ENCODE measurements around the gene BNIP3. TPM values are rescaled to one million over a fixed set of nuclear protein-coding genes. Genes with fewer than 3 reads are reported as not detected.

BNIP3 gene
- total RNA-seq, 4 donors from 2014 or later: 17.1 to 122 (median 31.6) TPM

- TF ChIP-seq POLR2A (IDR thresholded peaks at IDR 0.05): no peak
- no peak for TF ChIP-seq CTCF (IDR thresholded peaks at IDR 0.05)
- Histone ChIP-seq H3K27me3 (no peaks in the 10 kb centered on the region), H3K4me3 (no peak overlapping the region), H3K4me1 (no peaks in the 10 kb centered on the region), H3K36me3 (no peaks in the 10 kb centered on the region), H3K9me3 (no peaks in the 10 kb centered on the region), H3K27ac (no peak overlapping the region)
- DNase-seq: no peak
- intact Hi-C loops (cut with DNase I; ENCODE audit: low total_unique reads): no loop called here
These were observed 22.3 kb upstream of the BNIP3 start for GRCh38 chr10:132004052-132004451.

GRCh38 chr10:132003282-132003924 lies 21.7 kb upstream of the BNIP3 start:
- Histone ChIP-seq H3K4me3 (no peak overlapping the region), H3K4me1 (no peaks in the 10 kb centered on the region), H3K9me3 (no peaks in the 10 kb centered on the region), H3K27me3 (no peaks in the 10 kb centered on the region), H3K27ac (no peak overlapping the region), H3K36me3 (no peaks in the 10 kb centered on the region)
- intact Hi-C loops (cut with DNase I; ENCODE audit: low total_unique reads): no loop called here
- no peak for TF ChIP-seq POLR2A (IDR thresholded peaks at IDR 0.05)
- TF ChIP-seq CTCF (IDR thresholded peaks at IDR 0.05): no peak
- DNase-seq: no peak

- no peak overlapping the region for H3K4me3 ChIP-seq
- no peak for DNase-seq
- no peak overlapping the region for H3K27ac ChIP-seq
These were observed 20.3 kb upstream of the BNIP3 start for GRCh38 chr10:132002004-132002403.

GRCh38 chr10:132001238-132001972 lies 19.7 kb upstream of the BNIP3 start:
- Histone ChIP-seq H3K4me3 (no peak overlapping the region), H3K9me3 (no peaks in the 10 kb centered on the region), H3K4me1 (no peaks in the 10 kb centered on the region), H3K36me3 (no peaks in the 10 kb centered on the region), H3K27ac (no peak overlapping the region), H3K27me3 (no peaks in the 10 kb centered on the region)
- intact Hi-C loops (cut with DNase I; ENCODE audit: low total_unique reads): no loop called here
- DNase-seq: no peak
- TF ChIP-seq CTCF (IDR thresholded peaks at IDR 0.05): no peak

More at GRCh38 chr10:132002004-132002403, 20.3 kb upstream of the BNIP3 start:
- intact Hi-C loops (cut with DNase I; ENCODE audit: low total_unique reads): no loop called here
- H3K27me3 ChIP-seq: no peaks in the 10 kb centered on the region
- H3K4me1 ChIP-seq: no peaks in the 10 kb centered on the region
- H3K36me3 ChIP-seq: no peaks in the 10 kb centered on the region
- H3K9me3 ChIP-seq: no peaks in the 10 kb centered on the region
- TF ChIP-seq CTCF (IDR thresholded peaks at IDR 0.05) (no peak), POLR2A (IDR thresholded peaks at IDR 0.05) (no peak)

All from uterus (tissue), 4 donors.